Measurements from ENCODE around the gene P3H2. TPM values are rescaled to one million over a fixed set of nuclear protein-coding genes. Genes with fewer than 3 reads are reported as not detected.

Gene P3H2
- total and polyA plus RNA-seq, 9 of the 15 experiments (the other 6 are each of a cell fraction or from before 2014, with no cell fraction given): 0.04 to 0.26 (median 0.22) TPM; not detected in 6

DNA sequence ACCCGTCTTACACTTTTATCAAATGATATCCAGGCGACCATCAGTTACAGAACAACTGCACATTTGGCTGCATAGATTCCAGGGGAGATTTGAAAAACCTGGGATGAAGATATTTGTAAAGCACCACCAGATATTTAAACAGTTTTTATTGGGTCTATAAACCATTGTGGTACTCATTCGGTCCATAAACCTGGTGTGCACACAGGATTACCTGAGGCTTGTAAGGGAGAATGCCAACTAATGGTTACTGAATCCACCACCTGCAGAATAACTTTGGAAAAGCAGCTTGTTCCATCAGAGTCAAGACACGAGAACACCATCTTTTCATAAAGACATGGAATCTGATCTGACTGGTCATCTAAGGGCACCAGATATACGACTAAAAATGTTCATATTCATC, 80.6 kb downstream of the P3H2 start:
- Histone ChIP-seq H4K20me1 (replicated peaks; ENCODE audit: control insufficient read depth, insufficient read depth, low read length) (no peaks in the 10 kb centered on the region), H3K4me1 (replicated peaks in 1 of 2; ENCODE audit: control insufficient read depth in 2 of 2, insufficient read depth in 2 of 2, low read length in 2 of 2) (no peaks in the 10 kb centered on the region), H3K27me3 (ENCODE audit: control insufficient read depth in 2 of 2, insufficient read depth in 2 of 2, low read length in 2 of 2) (no peaks in the 10 kb centered on the region), H3K4me3 (no peak overlapping the region), H3K27ac (ENCODE audit: extremely low read depth, low read depth, low read length) (no peak overlapping the region), H3K9me1 (ENCODE audit: control insufficient read depth, insufficient read depth, low read length) (no peaks in the 10 kb centered on the region), H3K9me3 (replicated peaks; ENCODE audit: control insufficient read depth, insufficient read depth, low read depth, low read length) (no peaks in the 10 kb centered on the region; the same call in 1 of the 2 replicates), H3K79me2 (ENCODE audit: control insufficient read depth, insufficient read depth, low read length) (no peaks in the 10 kb centered on the region), H2AFZ (ENCODE audit: low read depth, low read length) (no peak overlapping the region), H3K36me3 (ENCODE audit: control insufficient read depth, insufficient read depth, low read length) (no peaks in the 10 kb centered on the region), H3K9ac (ENCODE audit: insufficient read depth in 1 of 2, low read depth in 2 of 2, low read length in 2 of 2) (no peak overlapping the region), H3K4me2 (ENCODE audit: insufficient read depth, low read length) (no peak overlapping the region)
- ATAC-seq (no peak), DNase-seq (ENCODE audit: extremely low read depth in 1 of 4, low spot score in 3 of 4) (no peak), FAIRE-seq (no peak)
- WGBS (ENCODE audit: insufficient coverage, low coverage, missing lambda C conversion rate): 2% methylated on average over 5 of the region's 5 CpGs
- in situ Hi-C loops (cut with MboI) (no loop called here), intact Hi-C loops (cut with micrococcal nuclease) (no loop called here)
- ChIA-PET POLR2A (no interaction called here), CTCF (ENCODE audit: low intra/inter-chr PET ratio) (no interaction called here)
- TF ChIP-seq SRSF3 (IDR thresholded peaks at IDR 0.05; ENCODE audit: insufficient read depth, low read length): no peak
- no peak for TF ChIP-seq ZFX (CRISPR knock-in tag; IDR thresholded peaks at IDR 0.05)
- no peak for TF ChIP-seq POLR2AphosphoS2 (IDR thresholded peaks at IDR 0.05; ENCODE audit: low read length)
- TF ChIP-seq, protein P1, sequence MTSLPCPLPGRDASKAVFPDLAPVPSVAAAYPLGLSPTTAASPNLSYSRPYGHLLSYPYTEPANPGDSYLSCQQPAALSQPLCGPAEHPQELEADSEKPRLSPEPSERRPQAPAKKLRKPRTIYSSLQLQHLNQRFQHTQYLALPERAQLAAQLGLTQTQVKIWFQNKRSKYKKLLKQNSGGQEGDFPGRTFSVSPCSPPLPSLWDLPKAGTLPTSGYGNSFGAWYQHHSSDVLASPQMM (CRISPR knock-in tag; IDR thresholded peaks at IDR 0.05): no peak
- TF ChIP-seq, protein P2, sequence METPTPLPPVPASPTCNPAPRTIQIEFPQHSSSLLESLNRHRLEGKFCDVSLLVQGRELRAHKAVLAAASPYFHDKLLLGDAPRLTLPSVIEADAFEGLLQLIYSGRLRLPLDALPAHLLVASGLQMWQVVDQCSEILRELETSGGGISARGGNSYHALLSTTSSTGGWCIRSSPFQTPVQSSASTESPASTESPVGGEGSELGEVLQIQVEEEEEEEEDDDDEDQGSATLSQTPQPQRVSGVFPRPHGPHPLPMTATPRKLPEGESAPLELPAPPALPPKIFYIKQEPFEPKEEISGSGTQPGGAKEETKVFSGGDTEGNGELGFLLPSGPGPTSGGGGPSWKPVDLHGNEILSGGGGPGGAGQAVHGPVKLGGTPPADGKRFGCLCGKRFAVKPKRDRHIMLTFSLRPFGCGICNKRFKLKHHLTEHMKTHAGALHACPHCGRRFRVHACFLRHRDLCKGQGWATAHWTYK (CRISPR knock-in tag; IDR thresholded peaks at IDR 0.05): no peak
- TF ChIP-seq, protein P3, sequence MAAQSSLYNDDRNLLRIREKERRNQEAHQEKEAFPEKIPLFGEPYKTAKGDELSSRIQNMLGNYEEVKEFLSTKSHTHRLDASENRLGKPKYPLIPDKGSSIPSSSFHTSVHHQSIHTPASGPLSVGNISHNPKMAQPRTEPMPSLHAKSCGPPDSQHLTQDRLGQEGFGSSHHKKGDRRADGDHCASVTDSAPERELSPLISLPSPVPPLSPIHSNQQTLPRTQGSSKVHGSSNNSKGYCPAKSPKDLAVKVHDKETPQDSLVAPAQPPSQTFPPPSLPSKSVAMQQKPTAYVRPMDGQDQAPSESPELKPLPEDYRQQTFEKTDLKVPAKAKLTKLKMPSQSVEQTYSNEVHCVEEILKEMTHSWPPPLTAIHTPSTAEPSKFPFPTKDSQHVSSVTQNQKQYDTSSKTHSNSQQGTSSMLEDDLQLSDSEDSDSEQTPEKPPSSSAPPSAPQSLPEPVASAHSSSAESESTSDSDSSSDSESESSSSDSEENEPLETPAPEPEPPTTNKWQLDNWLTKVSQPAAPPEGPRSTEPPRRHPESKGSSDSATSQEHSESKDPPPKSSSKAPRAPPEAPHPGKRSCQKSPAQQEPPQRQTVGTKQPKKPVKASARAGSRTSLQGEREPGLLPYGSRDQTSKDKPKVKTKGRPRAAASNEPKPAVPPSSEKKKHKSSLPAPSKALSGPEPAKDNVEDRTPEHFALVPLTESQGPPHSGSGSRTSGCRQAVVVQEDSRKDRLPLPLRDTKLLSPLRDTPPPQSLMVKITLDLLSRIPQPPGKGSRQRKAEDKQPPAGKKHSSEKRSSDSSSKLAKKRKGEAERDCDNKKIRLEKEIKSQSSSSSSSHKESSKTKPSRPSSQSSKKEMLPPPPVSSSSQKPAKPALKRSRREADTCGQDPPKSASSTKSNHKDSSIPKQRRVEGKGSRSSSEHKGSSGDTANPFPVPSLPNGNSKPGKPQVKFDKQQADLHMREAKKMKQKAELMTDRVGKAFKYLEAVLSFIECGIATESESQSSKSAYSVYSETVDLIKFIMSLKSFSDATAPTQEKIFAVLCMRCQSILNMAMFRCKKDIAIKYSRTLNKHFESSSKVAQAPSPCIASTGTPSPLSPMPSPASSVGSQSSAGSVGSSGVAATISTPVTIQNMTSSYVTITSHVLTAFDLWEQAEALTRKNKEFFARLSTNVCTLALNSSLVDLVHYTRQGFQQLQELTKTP (IDR thresholded peaks at IDR 0.05; ENCODE audit: low read depth in 1 of 2, partially characterized antibody in 2 of 2): no peak
- BruUV-seq (replicated peaks): no TSS peak
